Esophagus muscularis mucosa (tissue), 4 donors: ENCODE results near the gene IFT122. TPM values are rescaled to one million over a fixed set of nuclear protein-coding genes. Genes with fewer than 3 reads are reported as not detected.
"Not testable (repeated sequence)": the region's sequence is repeated elsewhere in the genome, so short reads cannot be mapped to it uniquely, and the experiment has no call there.

Experiments
- DNase-seq: peaks from one replicate; pipeline ENCODE4 v3.0.0-alpha.2; 2017; ENCODE audit errors: extremely low spot score
- H3K27ac ChIP-seq, 4 donors: fragments of 200-600 bp; sonication (generic); replicated peaks in 1 of 4; 1 replicate in 3 of 4; 2 replicates in 1 of 4; pipeline ENCODE4 v1.5.1; 2016 to 2019; ENCODE audit warnings: mild to moderate bottlenecking in 1 of 4
- H3K27me3 ChIP-seq, 4 donors: fragments of 200-600 bp; sonication (generic); one replicate each; pipeline versions ENCODE4 v1.5.1 to v1.6.0; 2016 to 2019
- H3K36me3 ChIP-seq, 4 donors: fragments of 200-600 bp; sonication (generic); one replicate each; pipeline ENCODE4 v1.5.1; 2016 to 2019
- H3K4me1 ChIP-seq, 4 donors: fragments of 200-600 bp; sonication (generic); one replicate each; pipeline ENCODE4 v1.5.1; 2016 to 2019
- H3K4me3 ChIP-seq, 4 donors: fragments of 200-600 bp; sonication (generic); 1 replicate in 2 of 4; 2 replicates in 2 of 4; pipeline ENCODE4 v1.5.1; 2016 to 2019; ENCODE audit warnings: mild to moderate bottlenecking in 4 of 4, moderate library complexity in 1 of 4
- H3K9me3 ChIP-seq, 4 donors: fragments of 200-600 bp; sonication (generic); 1 replicate in 3 of 4; 2 replicates in 1 of 4; pipeline ENCODE4 v1.5.1; 2016 to 2019
- EP300 ChIP-seq: sonication (generic); formaldehyde crosslinking; IDR thresholded peaks from one replicate; pipeline ENCODE4 v1.6.1; 2017; ENCODE audit warnings: antibody characterized with exemption
- POLR2A ChIP-seq: fragments of 450-650 bp; IDR thresholded peaks from one replicate; pipeline ENCODE4 v1.6.1; 2017; ENCODE audit warnings: antibody characterized with exemption, moderate library complexity, mild to moderate bottlenecking, low read depth
- POLR2AphosphoS5 ChIP-seq, 2 donors: sonication (generic); formaldehyde crosslinking; IDR thresholded peaks; one replicate each; pipeline ENCODE4 v1.6.1; 2017; ENCODE audit warnings: antibody characterized with exemption in 2 of 2
- WGBS: methylation state at CpG from one replicate; pipeline ENCODE4 v1.1.5; 2018; 5-methylcytosine and 5-hydroxymethylcytosine counted together
- intact Hi-C: fragments of 100-400 bp; cut with DNase I; formaldehyde crosslinking; loops from one replicate; pipeline ENCODE4 v1.15.1; 2023
- total RNA-seq, 4 donors: library from RNA; depleted of rRNA; stranded (reverse); fragments of >200 nt; gene quantifications; one replicate each; pipeline versions ENCODE4 v1.1.0 to v1.2.1, GENCODE V29; 2016
- TF ChIP-seq, protein P1 (sequence below), 3 experiments: fragments of 200-600 bp in 2 of 3; fragments of 450-650 bp in 1 of 3; sonication (generic) in 2 of 3; IDR thresholded peaks; one replicate each; pipeline ENCODE4 v1.5.1; 2017 to 2019; ENCODE audit warnings: antibody characterized with exemption in 3 of 3, mild to moderate bottlenecking in 2 of 3, moderate library complexity in 1 of 3

Gene IFT122
- total RNA-seq, 4 donors from 2014 or later, result 19.5 to 32.8 (median 21.9) TPM

DNA sequence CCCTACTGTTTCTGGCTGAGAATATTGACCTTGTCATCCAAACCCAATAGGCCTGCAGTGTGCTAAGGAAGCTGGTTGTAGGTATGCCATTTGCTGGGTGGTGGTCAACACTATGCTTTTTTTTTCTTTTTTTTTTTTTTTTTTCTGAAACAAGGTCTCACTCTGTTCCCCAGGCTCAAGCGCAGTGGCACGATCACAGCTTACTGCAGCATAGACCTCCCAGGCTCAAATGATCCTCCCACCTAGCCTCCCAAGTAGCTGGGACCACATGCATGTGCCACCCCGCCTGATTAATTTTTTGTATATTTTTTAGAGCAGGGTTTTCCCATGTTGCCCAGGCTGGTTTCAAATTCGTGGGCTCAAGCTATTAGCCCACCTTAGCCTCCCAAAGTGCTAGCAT, 52.7 kb downstream of the IFT122 start:
- no peak for DNase-seq
- H3K27me3 ChIP-seq, result no peaks in the 10 kb centered on the region
- H3K4me1 ChIP-seq, result peaks cover 12 to 31% (median 21%) of the 10 kb centered on the region in 4 donors
- TF ChIP-seq POLR2AphosphoS5 (IDR thresholded peaks at IDR 0.05), result no peak
- TF ChIP-seq, protein P1, sequence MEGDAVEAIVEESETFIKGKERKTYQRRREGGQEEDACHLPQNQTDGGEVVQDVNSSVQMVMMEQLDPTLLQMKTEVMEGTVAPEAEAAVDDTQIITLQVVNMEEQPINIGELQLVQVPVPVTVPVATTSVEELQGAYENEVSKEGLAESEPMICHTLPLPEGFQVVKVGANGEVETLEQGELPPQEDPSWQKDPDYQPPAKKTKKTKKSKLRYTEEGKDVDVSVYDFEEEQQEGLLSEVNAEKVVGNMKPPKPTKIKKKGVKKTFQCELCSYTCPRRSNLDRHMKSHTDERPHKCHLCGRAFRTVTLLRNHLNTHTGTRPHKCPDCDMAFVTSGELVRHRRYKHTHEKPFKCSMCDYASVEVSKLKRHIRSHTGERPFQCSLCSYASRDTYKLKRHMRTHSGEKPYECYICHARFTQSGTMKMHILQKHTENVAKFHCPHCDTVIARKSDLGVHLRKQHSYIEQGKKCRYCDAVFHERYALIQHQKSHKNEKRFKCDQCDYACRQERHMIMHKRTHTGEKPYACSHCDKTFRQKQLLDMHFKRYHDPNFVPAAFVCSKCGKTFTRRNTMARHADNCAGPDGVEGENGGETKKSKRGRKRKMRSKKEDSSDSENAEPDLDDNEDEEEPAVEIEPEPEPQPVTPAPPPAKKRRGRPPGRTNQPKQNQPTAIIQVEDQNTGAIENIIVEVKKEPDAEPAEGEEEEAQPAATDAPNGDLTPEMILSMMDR (IDR thresholded peaks at IDR 0.05), result no peak
- no peak for TF ChIP-seq EP300
- TF ChIP-seq POLR2A, result no peak
- H3K9me3 ChIP-seq, result no peaks in the 10 kb centered on the region
- no peak overlapping the region for H3K27ac ChIP-seq
- H3K4me3 ChIP-seq, result no peak overlapping the region
- peaks cover 0 to 68% (median 47%) of the 10 kb centered on the region in 4 donors for H3K36me3 ChIP-seq
- 95% methylated on average over 4 of the region's 4 CpGs for WGBS
- intact Hi-C loops, result loop anchor here (5.0 kb wide), 1 partner anchor 110 kb away; no protein-coding TSS in a partner anchor

DNA sequence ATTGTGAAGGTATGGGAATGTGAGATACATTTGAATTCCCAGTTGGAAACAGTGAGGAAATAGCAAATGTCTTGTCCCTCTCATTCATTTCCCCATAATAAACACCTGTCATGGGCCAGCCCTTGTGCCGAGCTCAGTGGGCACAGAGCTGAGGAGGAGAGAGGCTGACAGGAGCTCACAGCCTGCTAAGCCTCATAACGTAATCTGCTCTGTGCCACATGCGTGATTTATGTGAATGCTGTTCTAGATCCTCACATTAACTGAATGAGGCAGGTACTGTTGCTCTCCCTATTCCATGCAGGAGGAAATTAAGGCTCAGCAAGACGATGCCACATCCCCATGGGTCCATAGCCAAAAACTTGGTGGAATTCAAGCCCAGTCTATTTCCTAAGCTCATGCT, 53.2 kb downstream of the IFT122 start:
- no peak for DNase-seq
- H3K36me3 ChIP-seq, result peaks cover 0 to 64% (median 44%) of the 10 kb centered on the region in 4 donors
- peaks cover 12 to 36% (median 21%) of the 10 kb centered on the region in 4 donors for H3K4me1 ChIP-seq
- no peak overlapping the region for H3K27ac ChIP-seq
- no peaks in the 10 kb centered on the region for H3K27me3 ChIP-seq
- WGBS, result 90% methylated on average over 4 of the region's 4 CpGs
- intact Hi-C loops, result loop anchor here (5.0 kb wide), 1 partner anchor 109 kb away; no protein-coding TSS in a partner anchor
- no peak overlapping the region for H3K4me3 ChIP-seq
- no peaks in the 10 kb centered on the region for H3K9me3 ChIP-seq
- TF ChIP-seq POLR2AphosphoS5 (IDR thresholded peaks at IDR 0.05), result no peak
- TF ChIP-seq, protein P1 (IDR thresholded peaks at IDR 0.05), result no peak
- TF ChIP-seq EP300, result no peak
- no peak for TF ChIP-seq POLR2A

DNA sequence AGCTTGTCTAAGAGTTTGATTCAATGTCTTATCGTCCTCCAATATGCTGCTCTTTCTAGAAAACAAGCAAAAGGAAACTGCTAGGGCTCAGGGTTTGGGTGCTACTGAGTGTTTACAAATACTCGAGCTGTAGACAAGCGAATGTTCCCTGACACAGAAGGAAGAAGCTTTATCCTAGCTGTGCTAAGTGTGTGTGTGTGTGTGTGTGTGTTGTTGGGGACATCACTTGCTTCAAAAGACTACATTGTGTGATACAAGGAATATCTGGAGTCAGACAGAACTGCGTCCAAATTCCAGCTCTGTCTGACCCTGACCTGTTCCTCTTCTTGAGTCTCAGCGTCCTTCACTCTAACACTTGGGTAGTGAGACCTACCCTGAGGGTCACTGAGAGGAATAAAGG, 54.5 kb downstream of the IFT122 start:
- WGBS, result 75% methylated on average over 5 of the region's 5 CpGs
- peak overlapping the region; percentile 41 to 67 (median 57) for H3K27ac ChIP-seq
- H3K4me3 ChIP-seq, DNase-seq, H3K27me3 ChIP-seq, H3K9me3 ChIP-seq: not testable (repeated sequence)
- intact Hi-C loops, result loop anchor here (5.0 kb wide), 1 partner anchor 108 kb away; no protein-coding TSS in a partner anchor
- H3K4me1 ChIP-seq, result peaks cover 12 to 47% (median 23%) of the 10 kb centered on the region in 4 donors
- peaks cover 0 to 59% (median 37%) of the 10 kb centered on the region in 4 donors for H3K36me3 ChIP-seq

DNA sequence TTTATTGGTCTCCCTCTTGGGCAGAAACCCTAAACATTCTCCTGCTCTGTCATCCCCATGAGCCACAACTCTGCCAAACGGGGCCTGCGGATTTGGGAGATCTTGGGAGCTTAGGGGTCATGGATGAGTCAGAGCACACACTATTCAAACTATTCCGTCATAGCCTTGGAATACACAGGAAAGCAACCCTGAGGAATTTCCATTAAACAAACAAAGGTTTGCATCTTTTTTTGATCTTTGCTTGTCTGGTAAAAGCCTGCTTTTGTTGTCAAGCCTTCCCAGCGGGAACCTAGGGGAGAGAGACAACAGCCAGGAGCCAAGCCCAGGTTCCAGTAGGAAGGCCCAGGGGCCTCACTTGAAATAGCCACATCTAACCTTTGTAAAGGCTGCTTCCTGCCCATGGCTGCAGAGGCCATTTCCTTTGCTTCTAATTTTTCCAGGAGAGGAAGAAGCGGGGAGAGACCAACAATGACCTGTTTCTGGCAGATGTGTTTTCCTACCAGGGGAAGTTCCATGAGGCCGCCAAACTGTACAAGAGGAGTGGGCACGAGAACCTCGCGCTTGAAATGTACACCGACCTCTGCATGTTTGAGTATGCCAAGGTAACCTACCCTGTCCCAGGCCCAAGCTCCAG, 55.1 kb downstream of the IFT122 start:
- WGBS, result 68% methylated on average over 9 of the region's 10 CpGs

DNA sequence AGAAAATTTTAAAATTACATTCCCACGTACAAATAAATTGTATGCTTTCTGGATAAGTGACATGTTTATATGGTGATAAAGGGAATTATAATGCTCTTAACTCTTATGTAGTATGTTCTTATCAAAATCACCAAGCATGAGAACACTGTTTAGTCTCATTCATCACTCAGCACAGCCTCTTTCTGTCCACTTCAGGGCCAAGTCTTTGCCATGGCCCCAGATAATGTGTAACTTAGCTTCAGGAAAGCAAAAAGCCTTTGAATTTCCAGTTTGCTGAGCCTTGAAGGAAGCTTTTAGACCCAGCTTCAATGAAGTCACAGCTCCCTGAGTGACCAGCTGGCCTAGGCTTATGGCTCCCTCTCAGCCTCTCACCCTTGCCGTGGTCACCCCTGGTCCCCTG, 57.9 kb downstream of the IFT122 start:
- peaks cover 0 to 65% (median 16%) of the 10 kb centered on the region in 4 donors for H3K4me1 ChIP-seq
- WGBS, result 98% methylated on average over 2 of the region's 2 CpGs
- H3K9me3 ChIP-seq, H3K4me3 ChIP-seq, DNase-seq, H3K27me3 ChIP-seq, intact Hi-C loops: not testable (repeated sequence)
- peak overlapping the region in 1 of 4 donors; percentile 54 for H3K27ac ChIP-seq
- peaks cover 16 to 74% (median 39%) of the 10 kb centered on the region in 4 donors for H3K36me3 ChIP-seq

More for the DNA sequence above, 55.1 kb downstream of the IFT122 start:
- Histone ChIP-seq H3K4me1 (peaks cover 9 to 48% (median 24%) of the 10 kb centered on the region in 4 donors), H3K36me3 (peaks cover 3 to 63% (median 40%) of the 10 kb centered on the region in 4 donors), H3K27ac (peak overlapping the region; percentile 14 to 67 (median 60))
- intact Hi-C loops, H3K4me3 ChIP-seq, H3K27me3 ChIP-seq, DNase-seq, H3K9me3 ChIP-seq: not testable (repeated sequence)

DNA sequence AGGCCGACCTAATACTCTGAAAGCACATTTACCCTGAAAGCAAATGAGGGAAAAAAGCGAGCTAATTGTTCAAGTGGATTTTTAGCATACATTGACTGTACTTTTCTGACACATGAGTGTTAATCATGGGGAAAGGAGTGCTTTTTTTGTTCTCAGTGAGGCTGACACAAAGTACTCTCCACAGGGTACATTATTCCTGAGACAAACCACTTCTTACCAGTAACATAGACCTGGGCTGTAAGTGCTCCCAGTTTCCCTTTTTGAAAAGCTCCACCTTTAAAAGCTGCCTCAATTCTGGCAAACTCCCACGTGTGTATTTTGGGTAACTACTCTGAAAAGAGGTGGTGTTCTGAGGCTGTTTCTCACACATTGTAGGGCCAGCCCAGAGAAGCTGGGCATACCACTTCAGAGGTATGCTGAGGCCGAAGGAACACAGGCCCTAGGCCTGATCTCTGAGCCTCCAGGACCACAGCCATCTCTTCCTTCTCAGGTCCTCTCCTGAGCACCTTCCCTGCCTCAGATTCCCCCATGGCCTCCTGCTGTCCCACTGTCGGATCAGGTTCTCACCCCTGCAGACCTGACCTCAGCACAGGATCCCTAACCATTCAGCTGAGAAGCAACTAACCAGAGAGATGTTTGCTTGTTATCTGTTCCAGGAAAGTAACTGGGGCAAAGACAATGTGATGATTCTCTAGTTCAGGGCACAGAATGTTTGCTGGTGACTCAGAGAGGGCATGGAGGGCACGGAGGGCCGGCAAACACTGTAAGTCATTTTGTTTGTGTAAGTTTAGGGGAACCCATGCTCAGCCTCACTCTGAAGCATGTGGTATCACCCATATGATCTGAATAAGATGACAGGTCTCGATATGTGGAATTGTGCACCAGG, 58.8 kb downstream of the IFT122 start:
- H3K4me3 ChIP-seq, H3K27me3 ChIP-seq, H3K9me3 ChIP-seq, DNase-seq, intact Hi-C loops: not testable (repeated sequence)
- WGBS, result 80% methylated on average over 3 of the region's 8 CpGs
- H3K4me1 ChIP-seq, result peaks cover 0 to 74% (median 15%) of the 10 kb centered on the region in 4 donors
- peak overlapping the region in 3 of 4 donors; percentile 6 to 54 (median 49) for H3K27ac ChIP-seq
- peaks cover 16 to 74% (median 39%) of the 10 kb centered on the region in 4 donors for H3K36me3 ChIP-seq

DNA sequence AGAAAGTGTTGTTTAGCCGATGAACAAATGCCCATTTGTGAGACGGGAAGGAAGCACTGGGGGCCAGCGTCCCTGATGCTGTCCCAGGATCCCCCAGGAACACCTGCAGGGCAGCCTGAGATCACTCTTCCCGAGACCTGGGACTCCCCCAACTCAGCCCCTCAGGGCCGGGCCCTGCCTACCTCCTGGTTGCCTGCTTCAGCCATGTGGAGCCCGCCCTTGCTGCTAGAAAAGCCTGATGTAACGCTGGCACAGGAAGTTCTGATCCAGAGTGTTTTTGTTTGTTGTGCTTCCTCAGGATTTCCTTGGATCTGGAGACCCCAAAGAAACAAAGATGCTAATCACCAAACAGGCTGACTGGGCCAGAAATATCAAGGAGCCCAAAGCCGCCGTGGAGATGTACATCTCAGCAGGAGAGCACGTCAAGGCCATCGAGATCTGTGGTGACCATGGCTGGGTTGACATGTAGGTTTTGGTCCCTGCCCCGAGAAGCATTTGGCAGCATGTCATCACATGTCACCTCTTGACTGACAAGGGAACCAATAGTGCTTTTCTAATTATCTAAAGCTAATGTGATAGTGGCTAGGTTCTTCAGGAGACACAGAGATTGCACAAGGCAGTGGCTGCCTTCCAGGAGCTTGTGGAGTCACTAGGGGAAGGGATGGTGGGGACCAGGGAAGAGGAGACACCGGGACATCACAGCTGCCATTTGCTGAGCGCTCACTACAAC, 59.7 kb downstream of the IFT122 start:
- H3K4me3 ChIP-seq, DNase-seq, intact Hi-C loops, H3K27me3 ChIP-seq, H3K9me3 ChIP-seq: not testable (repeated sequence)
- Histone ChIP-seq H3K36me3 (peaks cover 16 to 78% (median 44%) of the 10 kb centered on the region in 4 donors), H3K27ac (peak overlapping the region in 3 of 4 donors; percentile 16 to 54 (median 43)), H3K4me1 (peaks cover 0 to 75% (median 11%) of the 10 kb centered on the region in 4 donors)
- 83% methylated on average over 9 of the region's 14 CpGs for WGBS
